H1 (cell line): Measurements from ENCODE around the gene GTF2A1L. TPM values are rescaled to one million over a fixed set of nuclear protein-coding genes. Genes with fewer than 3 reads are reported as not detected.

Experiments
- ASH2L ChIP-seq: fragments of 200-600, 300-600 bp; sonication (generic); IDR thresholded peaks from one replicate; pipeline ENCODE4 v1.7.1; 2017; ENCODE audit warnings: low read length
- EP300 ChIP-seq, 2 experiments: IDR thresholded peaks; 1 replicate in 1 of 2; 2 replicates in 1 of 2; pipeline ENCODE4 v1.6.1; 2011 to 2012; ENCODE audit warnings: low read depth in 2 of 2, low read length in 2 of 2, mild to moderate bottlenecking in 2 of 2, borderline replicate concordance in 1 of 2, inconsistent platforms in 1 of 2, moderate library complexity in 1 of 2
- KDM4A ChIP-seq: IDR thresholded peaks from one replicate; pipeline ENCODE4 v1.7.1; 2012; ENCODE audit warnings: low read depth, mild to moderate bottlenecking, moderate library complexity, low read length, inconsistent platforms; ENCODE audit not compliant: severe bottlenecking
- polyA plus RNA-seq, 7 experiments: library from polyadenylated mRNA; depleted of rRNA in 3 of 7; stranded (reverse) in 5 of 7; unstranded in 2 of 7; fragments of >200 nt in 5 of 7; fragments of 200-250 nt in 2 of 7; gene quantifications; 1 replicate in 5 of 7; 2 replicates in 1 of 7; 4 replicates in 1 of 7; pipeline versions ENCODE4 v1.2.1 to v1.2.3, GENCODE V29; 2011 to 2013; ENCODE audit warnings: missing spikeins in 2 of 7, mixed read lengths in 2 of 7
- total RNA-seq: library from RNA; stranded (reverse); fragmentation: NEBNext Ultra II Directional; extraction: Animal tissue kit (Norgen Biotek cat#: 25700); gene quantifications from 2 replicates; pipeline ENCODE4 v1.2.1, GENCODE V29; 2021
- TF ChIP-seq, protein P1 (sequence below): fragments of 300-600 bp; sonication (generic); IDR thresholded peaks from 2 replicates; pipeline ENCODE4 v1.7.1; 2012; ENCODE audit warnings: low read length, moderate library complexity, mild to moderate bottlenecking, inconsistent platforms; ENCODE audit not compliant: insufficient replicate concordance
- TF ChIP-seq, protein P2 (sequence below): IDR thresholded peaks from 2 replicates; pipeline ENCODE4 v1.6.1; 2011; ENCODE audit warnings: low read depth, mild to moderate bottlenecking, low read length; ENCODE audit not compliant: insufficient read depth

The GTF2A1L gene
- total and polyA plus RNA-seq, 2 of the 8 experiments (the other 6 are each of a cell fraction or from before 2014, with no cell fraction given), result 0.18 TPM; not detected in 1

DNA sequence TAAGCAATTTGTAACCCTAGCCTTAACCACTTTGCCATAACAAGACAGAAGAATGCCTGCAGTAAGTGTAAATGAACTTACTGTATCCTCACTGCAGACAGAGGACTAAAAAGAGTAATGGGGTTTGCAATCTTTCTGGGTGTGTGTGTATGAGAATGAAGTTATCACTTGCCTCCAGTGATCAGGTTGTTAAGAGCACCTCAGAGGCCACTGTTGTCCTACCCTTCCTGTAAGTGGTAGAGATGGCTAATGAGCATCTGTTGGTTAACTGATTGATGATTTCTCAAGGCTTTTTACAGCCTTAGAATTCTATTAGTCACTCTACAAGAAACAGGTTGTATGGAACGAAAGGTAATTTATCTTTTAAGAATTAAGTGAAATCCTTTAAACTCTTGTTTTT lies 27.6 kb upstream of the GTF2A1L start (continued):
- TF ChIP-seq, protein P1, sequence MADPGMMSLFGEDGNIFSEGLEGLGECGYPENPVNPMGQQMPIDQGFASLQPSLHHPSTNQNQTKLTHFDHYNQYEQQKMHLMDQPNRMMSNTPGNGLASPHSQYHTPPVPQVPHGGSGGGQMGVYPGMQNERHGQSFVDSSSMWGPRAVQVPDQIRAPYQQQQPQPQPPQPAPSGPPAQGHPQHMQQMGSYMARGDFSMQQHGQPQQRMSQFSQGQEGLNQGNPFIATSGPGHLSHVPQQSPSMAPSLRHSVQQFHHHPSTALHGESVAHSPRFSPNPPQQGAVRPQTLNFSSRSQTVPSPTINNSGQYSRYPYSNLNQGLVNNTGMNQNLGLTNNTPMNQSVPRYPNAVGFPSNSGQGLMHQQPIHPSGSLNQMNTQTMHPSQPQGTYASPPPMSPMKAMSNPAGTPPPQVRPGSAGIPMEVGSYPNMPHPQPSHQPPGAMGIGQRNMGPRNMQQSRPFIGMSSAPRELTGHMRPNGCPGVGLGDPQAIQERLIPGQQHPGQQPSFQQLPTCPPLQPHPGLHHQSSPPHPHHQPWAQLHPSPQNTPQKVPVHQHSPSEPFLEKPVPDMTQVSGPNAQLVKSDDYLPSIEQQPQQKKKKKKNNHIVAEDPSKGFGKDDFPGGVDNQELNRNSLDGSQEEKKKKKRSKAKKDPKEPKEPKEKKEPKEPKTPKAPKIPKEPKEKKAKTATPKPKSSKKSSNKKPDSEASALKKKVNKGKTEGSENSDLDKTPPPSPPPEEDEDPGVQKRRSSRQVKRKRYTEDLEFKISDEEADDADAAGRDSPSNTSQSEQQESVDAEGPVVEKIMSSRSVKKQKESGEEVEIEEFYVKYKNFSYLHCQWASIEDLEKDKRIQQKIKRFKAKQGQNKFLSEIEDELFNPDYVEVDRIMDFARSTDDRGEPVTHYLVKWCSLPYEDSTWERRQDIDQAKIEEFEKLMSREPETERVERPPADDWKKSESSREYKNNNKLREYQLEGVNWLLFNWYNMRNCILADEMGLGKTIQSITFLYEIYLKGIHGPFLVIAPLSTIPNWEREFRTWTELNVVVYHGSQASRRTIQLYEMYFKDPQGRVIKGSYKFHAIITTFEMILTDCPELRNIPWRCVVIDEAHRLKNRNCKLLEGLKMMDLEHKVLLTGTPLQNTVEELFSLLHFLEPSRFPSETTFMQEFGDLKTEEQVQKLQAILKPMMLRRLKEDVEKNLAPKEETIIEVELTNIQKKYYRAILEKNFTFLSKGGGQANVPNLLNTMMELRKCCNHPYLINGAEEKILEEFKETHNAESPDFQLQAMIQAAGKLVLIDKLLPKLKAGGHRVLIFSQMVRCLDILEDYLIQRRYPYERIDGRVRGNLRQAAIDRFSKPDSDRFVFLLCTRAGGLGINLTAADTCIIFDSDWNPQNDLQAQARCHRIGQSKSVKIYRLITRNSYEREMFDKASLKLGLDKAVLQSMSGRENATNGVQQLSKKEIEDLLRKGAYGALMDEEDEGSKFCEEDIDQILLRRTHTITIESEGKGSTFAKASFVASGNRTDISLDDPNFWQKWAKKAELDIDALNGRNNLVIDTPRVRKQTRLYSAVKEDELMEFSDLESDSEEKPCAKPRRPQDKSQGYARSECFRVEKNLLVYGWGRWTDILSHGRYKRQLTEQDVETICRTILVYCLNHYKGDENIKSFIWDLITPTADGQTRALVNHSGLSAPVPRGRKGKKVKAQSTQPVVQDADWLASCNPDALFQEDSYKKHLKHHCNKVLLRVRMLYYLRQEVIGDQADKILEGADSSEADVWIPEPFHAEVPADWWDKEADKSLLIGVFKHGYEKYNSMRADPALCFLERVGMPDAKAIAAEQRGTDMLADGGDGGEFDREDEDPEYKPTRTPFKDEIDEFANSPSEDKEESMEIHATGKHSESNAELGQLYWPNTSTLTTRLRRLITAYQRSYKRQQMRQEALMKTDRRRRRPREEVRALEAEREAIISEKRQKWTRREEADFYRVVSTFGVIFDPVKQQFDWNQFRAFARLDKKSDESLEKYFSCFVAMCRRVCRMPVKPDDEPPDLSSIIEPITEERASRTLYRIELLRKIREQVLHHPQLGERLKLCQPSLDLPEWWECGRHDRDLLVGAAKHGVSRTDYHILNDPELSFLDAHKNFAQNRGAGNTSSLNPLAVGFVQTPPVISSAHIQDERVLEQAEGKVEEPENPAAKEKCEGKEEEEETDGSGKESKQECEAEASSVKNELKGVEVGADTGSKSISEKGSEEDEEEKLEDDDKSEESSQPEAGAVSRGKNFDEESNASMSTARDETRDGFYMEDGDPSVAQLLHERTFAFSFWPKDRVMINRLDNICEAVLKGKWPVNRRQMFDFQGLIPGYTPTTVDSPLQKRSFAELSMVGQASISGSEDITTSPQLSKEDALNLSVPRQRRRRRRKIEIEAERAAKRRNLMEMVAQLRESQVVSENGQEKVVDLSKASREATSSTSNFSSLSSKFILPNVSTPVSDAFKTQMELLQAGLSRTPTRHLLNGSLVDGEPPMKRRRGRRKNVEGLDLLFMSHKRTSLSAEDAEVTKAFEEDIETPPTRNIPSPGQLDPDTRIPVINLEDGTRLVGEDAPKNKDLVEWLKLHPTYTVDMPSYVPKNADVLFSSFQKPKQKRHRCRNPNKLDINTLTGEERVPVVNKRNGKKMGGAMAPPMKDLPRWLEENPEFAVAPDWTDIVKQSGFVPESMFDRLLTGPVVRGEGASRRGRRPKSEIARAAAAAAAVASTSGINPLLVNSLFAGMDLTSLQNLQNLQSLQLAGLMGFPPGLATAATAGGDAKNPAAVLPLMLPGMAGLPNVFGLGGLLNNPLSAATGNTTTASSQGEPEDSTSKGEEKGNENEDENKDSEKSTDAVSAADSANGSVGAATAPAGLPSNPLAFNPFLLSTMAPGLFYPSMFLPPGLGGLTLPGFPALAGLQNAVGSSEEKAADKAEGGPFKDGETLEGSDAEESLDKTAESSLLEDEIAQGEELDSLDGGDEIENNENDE, result no peak
- TF ChIP-seq, protein P2, sequence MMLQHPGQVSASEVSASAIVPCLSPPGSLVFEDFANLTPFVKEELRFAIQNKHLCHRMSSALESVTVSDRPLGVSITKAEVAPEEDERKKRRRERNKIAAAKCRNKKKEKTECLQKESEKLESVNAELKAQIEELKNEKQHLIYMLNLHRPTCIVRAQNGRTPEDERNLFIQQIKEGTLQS, result no peak
- no peak for TF ChIP-seq EP300 (IDR thresholded peaks at IDR 0.05; ENCODE audit: borderline replicate concordance in 1 of 2, low read depth in 2 of 2, low read length in 2 of 2)
- no peak for TF ChIP-seq ASH2L
- no peak for TF ChIP-seq KDM4A
